Measurements from ENCODE around the gene SWT1.

- TF ChIP-seq CTCF (IDR thresholded peaks at IDR 0.05) (no peak), POLR2A (IDR thresholded peaks at IDR 0.05) (no peak)
Measured at GRCh38 chr1:185200889-185201288, 43.9 kb downstream of the SWT1 start.
